OCI-LY1 (cell line): ENCODE results near the gene SLC39A6.
"Not testable (repeated sequence)": the region's sequence is repeated elsewhere in the genome, so short reads cannot be mapped to it uniquely, and the experiment has no call there.

Experiments used
- EZH2 ChIP-seq: fragments of 200-600 bp; sonication (generic), shearing (Covaris generic); IDR thresholded peaks from 2 replicates; pipeline ENCODE4 v1.8.0; 2017; ENCODE audit warnings: borderline replicate concordance, mixed run types, mild to moderate bottlenecking, antibody characterized with exemption, low read length, moderate library complexity, mixed read lengths
- TF ChIP-seq, protein P1 (sequence below): fragments of 200-600 bp; sonication (generic), shearing (Covaris generic); IDR thresholded peaks from 2 replicates; pipeline ENCODE4 v1.5.1; 2017; ENCODE audit warnings: mild to moderate bottlenecking, antibody characterized with exemption, low read length, moderate library complexity, mixed read lengths

DNA sequence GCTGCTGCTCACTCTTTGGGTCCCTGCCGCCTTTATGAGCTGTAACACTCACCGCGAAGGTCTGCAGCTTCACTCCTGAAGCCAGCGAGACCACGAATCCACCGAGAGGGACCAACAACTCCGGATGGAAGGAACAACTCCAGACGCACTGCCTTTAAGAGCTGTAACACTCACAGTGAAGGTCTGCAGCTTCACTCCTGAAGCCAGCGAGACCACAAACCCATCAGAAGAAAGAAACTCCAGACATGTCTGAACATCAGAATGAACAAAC is 64.4 kb downstream of the SLC39A6 start:
- TF ChIP-seq, protein P1, sequence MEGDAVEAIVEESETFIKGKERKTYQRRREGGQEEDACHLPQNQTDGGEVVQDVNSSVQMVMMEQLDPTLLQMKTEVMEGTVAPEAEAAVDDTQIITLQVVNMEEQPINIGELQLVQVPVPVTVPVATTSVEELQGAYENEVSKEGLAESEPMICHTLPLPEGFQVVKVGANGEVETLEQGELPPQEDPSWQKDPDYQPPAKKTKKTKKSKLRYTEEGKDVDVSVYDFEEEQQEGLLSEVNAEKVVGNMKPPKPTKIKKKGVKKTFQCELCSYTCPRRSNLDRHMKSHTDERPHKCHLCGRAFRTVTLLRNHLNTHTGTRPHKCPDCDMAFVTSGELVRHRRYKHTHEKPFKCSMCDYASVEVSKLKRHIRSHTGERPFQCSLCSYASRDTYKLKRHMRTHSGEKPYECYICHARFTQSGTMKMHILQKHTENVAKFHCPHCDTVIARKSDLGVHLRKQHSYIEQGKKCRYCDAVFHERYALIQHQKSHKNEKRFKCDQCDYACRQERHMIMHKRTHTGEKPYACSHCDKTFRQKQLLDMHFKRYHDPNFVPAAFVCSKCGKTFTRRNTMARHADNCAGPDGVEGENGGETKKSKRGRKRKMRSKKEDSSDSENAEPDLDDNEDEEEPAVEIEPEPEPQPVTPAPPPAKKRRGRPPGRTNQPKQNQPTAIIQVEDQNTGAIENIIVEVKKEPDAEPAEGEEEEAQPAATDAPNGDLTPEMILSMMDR: not testable (repeated sequence)
- TF ChIP-seq EZH2: not testable (repeated sequence)
